Activated CD8-positive, alpha-beta T cell treated with anti-CD3 and anti-CD28 coated beads for 36 hours (primary cell): Measurements from ENCODE around the gene SLC36A3. TPM values are rescaled to one million over a fixed set of nuclear protein-coding genes. Genes with fewer than 3 reads are reported as not detected.
"Not testable (repeated sequence)": the region's sequence is repeated elsewhere in the genome, so short reads cannot be mapped to it uniquely, and the experiment has no call there.

ENCODE experiments used
- ATAC-seq: fragments of 200-7000 bp; cut with Tn5 transposase; one replicate; pipeline ENCODE4 v1.10.0; 2021; ENCODE audit warnings: mild to moderate bottlenecking, moderate library complexity
- CTCF ChIA-PET: fragments of 350-600 bp; sonication (Branson Sonifier 250); formaldehyde crosslinking; loops from one replicate; lab custom pipeline; 2021; ENCODE audit warnings: antibody characterized with exemption; lab: Charles Lee
- POLR2A ChIA-PET: fragments of 350-600 bp; sonication (Branson Sonifier 250); formaldehyde crosslinking; loops from one replicate; lab custom pipeline; 2021; ENCODE audit warnings: antibody characterized with exemption; lab: Charles Lee
- DNase-seq: peaks from one replicate; pipeline ENCODE4 v3.0.0-alpha.2; 2020
- H3K27ac Mint-ChIP-seq: one replicate; pipeline ENCODE4 v1.8.0; 2021; ENCODE audit warnings: mild to moderate bottlenecking, mixed read lengths
- H3K27me3 Mint-ChIP-seq: one replicate; pipeline ENCODE4 v1.8.0; 2021; ENCODE audit warnings: mixed read lengths
- H3K36me3 Mint-ChIP-seq: one replicate; pipeline ENCODE4 v1.8.0; 2021; ENCODE audit warnings: low read depth, mixed read lengths
- H3K4me1 Mint-ChIP-seq: one replicate; pipeline ENCODE4 v1.8.0; 2021; ENCODE audit warnings: low read depth, mixed read lengths
- H3K4me3 Mint-ChIP-seq: one replicate; pipeline ENCODE4 v1.8.0; 2021; ENCODE audit warnings: mild to moderate bottlenecking, moderate library complexity, mixed read lengths
- H3K9me3 Mint-ChIP-seq: one replicate; pipeline ENCODE4 v1.8.0; 2021; ENCODE audit warnings: mixed read lengths
- intact Hi-C: fragments of 100-400 bp; cut with micrococcal nuclease; formaldehyde crosslinking; loops from one replicate; pipeline ENCODE4 v1.10.0; 2022
- total RNA-seq, 2 experiments: library from RNA; stranded (reverse); gene quantifications; one replicate each; pipeline ENCODE4 v1.2.3, GENCODE V29; 2021
- TF ChIP-seq, protein P1 (sequence below): fragments of 200-600 bp; IDR thresholded peaks from one replicate; pipeline ENCODE4 v1.8.0; 2022; ENCODE audit warnings: antibody characterized with exemption, mild to moderate bottlenecking

SLC36A3 gene
- total RNA-seq, 2 experiments from 2014 or later = not detected

DNA sequence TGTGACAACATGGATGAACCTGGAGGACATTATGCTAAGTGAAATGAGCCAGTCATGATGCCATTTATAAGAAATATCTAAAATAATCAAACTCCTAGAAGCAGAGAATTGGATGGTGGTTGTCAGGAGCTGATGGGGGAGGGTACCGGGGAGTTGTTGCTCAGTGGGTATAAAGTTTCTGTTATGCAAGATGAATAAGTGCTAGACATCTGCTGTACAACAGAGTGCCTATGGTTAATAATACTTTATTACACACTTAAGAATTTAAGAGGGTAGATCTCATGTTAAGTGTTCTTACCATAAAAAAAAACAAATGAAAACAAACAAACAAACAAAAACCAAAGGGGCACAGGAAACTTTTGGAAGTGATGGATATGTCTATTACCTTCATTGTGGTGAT is 66.7 kb downstream of the SLC36A3 start:
- Mint-ChIP-seq H3K4me3 (no peak overlapping the region), H3K36me3 (no peaks in the 10 kb centered on the region), H3K27ac (no peak overlapping the region), H3K9me3 (no peaks in the 10 kb centered on the region), H3K4me1 (peaks cover 33% of the 10 kb centered on the region), H3K27me3 (no peaks in the 10 kb centered on the region)
- TF ChIP-seq, protein P1, sequence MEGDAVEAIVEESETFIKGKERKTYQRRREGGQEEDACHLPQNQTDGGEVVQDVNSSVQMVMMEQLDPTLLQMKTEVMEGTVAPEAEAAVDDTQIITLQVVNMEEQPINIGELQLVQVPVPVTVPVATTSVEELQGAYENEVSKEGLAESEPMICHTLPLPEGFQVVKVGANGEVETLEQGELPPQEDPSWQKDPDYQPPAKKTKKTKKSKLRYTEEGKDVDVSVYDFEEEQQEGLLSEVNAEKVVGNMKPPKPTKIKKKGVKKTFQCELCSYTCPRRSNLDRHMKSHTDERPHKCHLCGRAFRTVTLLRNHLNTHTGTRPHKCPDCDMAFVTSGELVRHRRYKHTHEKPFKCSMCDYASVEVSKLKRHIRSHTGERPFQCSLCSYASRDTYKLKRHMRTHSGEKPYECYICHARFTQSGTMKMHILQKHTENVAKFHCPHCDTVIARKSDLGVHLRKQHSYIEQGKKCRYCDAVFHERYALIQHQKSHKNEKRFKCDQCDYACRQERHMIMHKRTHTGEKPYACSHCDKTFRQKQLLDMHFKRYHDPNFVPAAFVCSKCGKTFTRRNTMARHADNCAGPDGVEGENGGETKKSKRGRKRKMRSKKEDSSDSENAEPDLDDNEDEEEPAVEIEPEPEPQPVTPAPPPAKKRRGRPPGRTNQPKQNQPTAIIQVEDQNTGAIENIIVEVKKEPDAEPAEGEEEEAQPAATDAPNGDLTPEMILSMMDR = no peak
- POLR2A ChIA-PET = interaction anchor here (2.2 kb wide), 1 partner anchor 14 kb away, joined by 11 read pairs; no protein-coding TSS in a partner anchor
- intact Hi-C loops = no loop called here
- DNase-seq (no peak), ATAC-seq (no peak)
- CTCF ChIA-PET = interaction anchor here (2.2 to 6.6 kb wide), 5 partner anchors 15 to 153 kb away, joined by 7 to 83 read pairs (median 16); partner anchors contain the start of genes CCDC69 and GM2A

DNA sequence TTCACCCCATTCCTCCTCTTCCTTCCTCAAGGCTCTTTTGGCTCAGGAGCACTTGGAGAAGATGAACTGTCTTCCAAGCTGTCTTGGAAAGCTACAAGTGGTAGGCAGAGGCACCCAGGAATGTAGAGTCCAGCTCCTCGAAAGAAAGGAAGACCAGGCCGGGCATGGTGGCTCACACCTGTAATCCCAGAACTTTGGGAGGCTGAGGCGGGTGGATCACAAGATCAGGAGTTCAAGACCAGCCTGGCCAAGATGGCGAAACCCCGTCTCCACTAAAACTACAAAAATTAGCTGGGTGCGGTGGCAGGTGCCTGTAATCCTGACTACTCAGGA is 68.4 kb downstream of the SLC36A3 start:
- ChIA-PET POLR2A (interaction anchor here (1.1 to 2.7 kb wide), 4 partner anchors 11 to 86 kb away, joined by 4 to 13 read pairs (median 7); partner anchors contain the start of gene CCDC69), CTCF (interaction anchor here (1.1 to 1.6 kb wide), 9 partner anchors 11 to 183 kb away, joined by 3 to 14 read pairs (median 5); partner anchors contain the start of gene CCDC69)
- DNase-seq, intact Hi-C loops, H3K36me3 Mint-ChIP-seq, H3K9me3 Mint-ChIP-seq, H3K27ac Mint-ChIP-seq, H3K4me3 Mint-ChIP-seq, H3K27me3 Mint-ChIP-seq, ATAC-seq: not testable (repeated sequence)
- H3K4me1 Mint-ChIP-seq = peaks cover 33% of the 10 kb centered on the region

DNA sequence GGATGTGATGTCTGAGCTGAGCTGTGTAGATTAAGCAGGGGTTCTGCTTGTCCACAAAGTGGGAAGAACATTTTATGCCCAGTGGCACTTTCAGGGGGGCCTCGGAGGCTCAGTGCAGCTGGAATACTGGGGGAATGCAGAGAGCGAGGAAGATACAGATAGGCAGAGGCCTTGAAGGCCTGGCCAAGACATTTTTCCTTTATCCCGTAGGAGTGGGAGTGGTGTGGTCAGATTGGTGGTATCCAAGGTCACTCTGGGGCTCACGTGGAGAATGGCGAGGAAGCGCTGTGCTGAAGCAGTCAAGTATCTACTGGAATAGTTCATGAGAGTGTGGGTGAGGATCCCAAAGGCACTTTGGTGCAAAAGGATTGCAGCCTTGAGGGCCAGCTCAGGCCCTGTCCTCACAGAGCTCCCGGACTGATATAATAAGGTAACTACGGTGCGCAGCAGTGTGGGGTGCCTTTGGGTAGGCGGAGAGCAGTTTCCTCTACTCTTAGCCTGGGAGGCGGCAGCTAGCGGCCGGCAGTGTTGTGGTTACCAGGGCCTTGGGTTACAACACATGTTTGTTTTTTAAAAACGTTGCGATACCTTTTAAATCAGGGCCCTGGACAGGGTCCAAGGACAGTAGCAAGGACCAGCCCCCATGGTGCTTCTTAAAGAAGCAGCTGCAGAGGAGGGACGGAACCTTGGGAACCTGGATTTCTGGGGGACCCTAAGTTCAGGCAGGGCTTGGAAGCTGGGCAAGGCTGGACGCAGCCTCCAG is 68.9 kb downstream of the SLC36A3 start:
- peak; percentile 60 for ATAC-seq
- DNase-seq = peak; percentile 69
- Mint-ChIP-seq H3K36me3 (no peaks in the 10 kb centered on the region), H3K27ac (peak overlapping the region; percentile 68), H3K9me3 (no peaks in the 10 kb centered on the region), H3K4me1 (peaks cover 33% of the 10 kb centered on the region), H3K4me3 (peak overlapping the region; percentile 22), H3K27me3 (no peaks in the 10 kb centered on the region)
- CTCF ChIA-PET = interaction anchor here (1.1 to 1.6 kb wide), 9 partner anchors 10 to 183 kb away, joined by 3 to 14 read pairs (median 5); partner anchors contain the start of gene CCDC69
- intact Hi-C loops = no loop called here
- POLR2A ChIA-PET = interaction anchor here (0.9 to 2.7 kb wide), 5 partner anchors 10 to 85 kb away, joined by 3 to 13 read pairs (median 6); partner anchors contain the start of genes ANXA6 and CCDC69
- TF ChIP-seq, protein P1 = no peak

DNA sequence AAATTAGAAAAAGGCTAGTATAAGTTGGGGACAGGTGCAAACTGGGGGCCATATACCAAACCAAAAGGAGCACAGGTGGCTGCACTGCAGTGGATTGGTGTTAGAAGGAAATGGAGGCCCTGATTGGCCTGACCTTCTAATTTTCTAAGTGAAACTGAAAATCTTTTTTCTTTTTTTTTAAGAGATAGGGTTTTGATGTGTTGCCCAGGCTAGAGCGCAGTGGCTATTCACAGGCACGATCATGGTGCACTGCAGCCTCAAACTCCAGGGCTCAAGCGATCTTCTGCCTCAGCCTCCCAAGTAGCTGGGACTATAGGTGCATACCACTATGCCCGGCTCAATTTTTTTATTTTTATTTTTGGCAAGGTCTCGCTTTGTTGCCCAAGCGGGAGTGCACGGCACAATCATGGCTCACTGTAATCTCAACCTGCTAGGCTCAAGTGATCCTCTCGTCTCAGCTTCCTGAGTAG is 69.9 kb downstream of the SLC36A3 start:
- no peak for ATAC-seq
- Mint-ChIP-seq H3K4me3 (no peak overlapping the region), H3K9me3 (no peaks in the 10 kb centered on the region), H3K4me1 (peaks cover 25% of the 10 kb centered on the region), H3K36me3 (no peaks in the 10 kb centered on the region), H3K27me3 (no peaks in the 10 kb centered on the region), H3K27ac (no peak overlapping the region)
- ChIA-PET CTCF (no interaction called here), POLR2A (interaction anchor here (0.9 to 2.7 kb wide), 3 partner anchors 9 to 76 kb away, joined by 3 to 13 read pairs (median 6); partner anchors contain the start of genes ANXA6 and CCDC69)
- TF ChIP-seq, protein P1 = no peak
- intact Hi-C loops = no loop called here
- no peak for DNase-seq

DNA sequence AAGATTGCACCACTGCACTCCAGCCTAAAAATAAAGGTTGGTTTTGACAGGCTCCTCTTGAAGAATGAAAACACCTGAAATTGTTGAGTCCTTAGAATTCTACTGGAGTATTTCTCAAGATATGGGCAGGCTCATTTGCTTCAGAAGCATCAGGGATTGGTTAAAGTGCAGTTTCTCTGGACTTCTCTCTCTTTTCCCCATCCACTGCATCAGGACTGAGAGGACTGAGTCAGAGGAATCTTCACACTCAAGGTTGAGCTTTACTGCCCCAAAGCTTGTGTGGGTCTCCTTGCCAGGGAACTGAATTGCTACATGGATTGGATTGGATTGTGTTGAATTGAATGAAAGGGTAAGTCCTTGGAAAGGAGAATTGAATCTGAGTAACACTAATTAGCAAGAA is 72.2 kb downstream of the SLC36A3 start:
- POLR2A ChIA-PET = interaction anchor here (0.6 to 1.6 kb wide), 2 partner anchors 22 to 40 kb away, joined by 3 read pairs; no protein-coding TSS in a partner anchor
- DNase-seq = no peak
- Mint-ChIP-seq H3K4me3 (no peak overlapping the region), H3K27me3 (no peaks in the 10 kb centered on the region), H3K27ac (no peak overlapping the region), H3K9me3 (no peaks in the 10 kb centered on the region), H3K36me3 (no peaks in the 10 kb centered on the region), H3K4me1 (peaks cover 17% of the 10 kb centered on the region)
- CTCF ChIA-PET = interaction anchor here (1.4 to 3.2 kb wide), 2 partner anchors 105 to 180 kb away, joined by 3 to 11 read pairs; no protein-coding TSS in a partner anchor
- intact Hi-C loops = no loop called here
- ATAC-seq = no peak
- TF ChIP-seq, protein P1 = no peak
